Iris pigment epithelial cell (primary cell): ENCODE data around the gene ZFP36.
"Not testable (repeated sequence)": the region's sequence is repeated elsewhere in the genome, so short reads cannot be mapped to it uniquely, and the experiment has no call there.

Experiments used
- DNase-seq: peaks from one replicate; pipeline ENCODE4 v3.0.0-alpha.2; 2011; ENCODE audit warnings: low read depth

The ZFP36 gene

DNA sequence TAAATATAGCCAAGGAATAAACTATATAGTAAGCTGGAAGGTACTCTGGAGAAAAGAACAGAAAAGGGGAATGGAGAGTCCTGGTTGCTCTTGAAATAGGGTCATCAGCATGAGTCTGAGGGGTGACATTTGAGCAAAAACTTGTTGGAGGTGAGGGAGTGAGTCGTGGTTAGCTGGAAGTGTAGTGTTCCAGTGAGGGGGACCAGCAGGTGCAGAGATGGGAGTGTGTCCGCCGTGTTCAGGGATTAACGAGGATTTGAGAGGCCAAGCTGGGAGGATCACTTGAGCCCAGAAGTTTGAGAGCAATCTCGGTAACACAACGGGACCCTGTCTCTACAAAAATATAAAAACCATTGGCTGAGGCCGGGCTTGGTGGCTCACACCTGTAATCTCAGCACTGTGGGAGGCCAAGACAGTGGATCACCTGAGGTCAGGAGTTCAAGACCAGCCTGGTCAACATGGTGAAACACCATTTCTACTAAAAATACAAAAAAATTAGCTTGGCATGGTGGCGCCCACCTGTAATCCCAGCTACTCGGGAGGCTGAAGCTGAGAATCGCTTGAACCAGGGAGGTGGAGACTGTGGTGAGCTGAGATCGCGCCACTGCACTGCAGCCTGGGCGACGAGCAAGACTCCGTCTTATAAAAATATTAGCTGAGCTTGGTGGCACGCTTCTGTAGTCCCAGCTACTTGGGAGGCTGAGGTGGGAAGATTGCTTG lies 39.9 kb downstream of the ZFP36 start:
- no peak for DNase-seq

GRCh38 chr19:39448271-39448670 lies 41.6 kb downstream of the ZFP36 start:
- peak; percentile 52 for DNase-seq

GRCh38 chr19:39449116-39449797 lies 42.6 kb downstream of the ZFP36 start:
- DNase-seq = no peak

DNA sequence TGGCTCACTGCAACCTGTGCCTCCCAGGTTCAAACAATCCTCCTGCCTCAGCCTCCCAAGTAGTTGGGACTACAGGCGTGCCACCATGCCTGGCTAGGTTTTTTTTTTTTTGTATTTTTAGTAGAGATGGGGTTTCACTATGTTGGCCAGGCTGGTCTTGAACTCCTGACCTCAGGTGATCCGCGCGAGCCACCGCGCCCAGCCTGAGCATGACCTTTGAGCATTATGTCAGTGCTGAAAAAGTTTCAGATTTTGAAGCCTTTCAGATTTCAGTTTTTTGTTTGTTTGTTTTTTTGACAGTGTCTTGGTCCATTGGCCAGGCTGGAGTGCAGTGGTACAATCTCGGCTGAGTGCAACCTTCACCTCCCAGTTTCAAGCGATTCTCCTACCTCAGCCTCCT lies 44.6 kb downstream of the ZFP36 start:
- DNase-seq = not testable (repeated sequence)
